GM21447 (cell line): ENCODE measurements around the gene HCFC1.

Experiments
- ATAC-seq: cut with Tn5 transposase; IDR thresholded peaks from one replicate; pipeline ENCODE4 v1.9.1; 2021; ENCODE audit not compliant: unreplicated experiment

Gene HCFC1

DNA sequence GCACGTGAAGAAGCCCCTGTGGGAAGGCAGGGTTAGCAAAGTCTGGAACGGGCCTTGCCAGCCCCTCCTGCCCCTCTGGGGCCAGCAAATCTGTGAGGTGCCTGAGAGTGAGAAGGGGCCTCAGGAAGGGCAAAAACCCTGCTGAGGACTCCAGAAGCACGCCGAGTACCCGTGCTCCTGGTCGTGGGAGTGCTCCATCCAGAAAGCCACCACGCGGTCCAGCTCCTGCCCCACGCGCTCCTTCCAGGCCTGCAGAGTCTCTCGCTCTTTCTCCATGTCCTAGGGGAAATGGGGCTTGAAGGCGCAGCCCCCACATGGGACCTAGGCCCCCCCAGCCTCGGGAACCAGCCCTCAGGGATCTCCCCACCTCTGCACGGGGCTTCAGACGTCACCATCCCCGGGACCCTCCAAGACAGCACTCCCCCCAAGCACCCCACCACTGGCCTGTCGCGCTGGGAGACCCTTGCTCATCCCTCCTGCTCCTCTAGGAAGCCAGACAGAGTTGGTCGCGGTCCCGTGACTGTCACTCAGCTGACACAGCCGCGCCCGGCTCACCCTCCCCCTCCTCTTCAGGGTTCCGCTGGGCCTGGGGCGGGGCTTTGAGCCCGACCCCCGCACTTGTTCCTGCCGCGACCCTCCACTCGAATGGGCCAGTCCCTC, 27.3 kb downstream of the HCFC1 start, which contains the start of gene RENBP:
Gene RENBP, minus strand, starts transcription at position 504 of the 660 bp plus-strand sequence. Its CDS starts 33 bp downstream, at position 471.
- ATAC-seq: no peak

DNA sequence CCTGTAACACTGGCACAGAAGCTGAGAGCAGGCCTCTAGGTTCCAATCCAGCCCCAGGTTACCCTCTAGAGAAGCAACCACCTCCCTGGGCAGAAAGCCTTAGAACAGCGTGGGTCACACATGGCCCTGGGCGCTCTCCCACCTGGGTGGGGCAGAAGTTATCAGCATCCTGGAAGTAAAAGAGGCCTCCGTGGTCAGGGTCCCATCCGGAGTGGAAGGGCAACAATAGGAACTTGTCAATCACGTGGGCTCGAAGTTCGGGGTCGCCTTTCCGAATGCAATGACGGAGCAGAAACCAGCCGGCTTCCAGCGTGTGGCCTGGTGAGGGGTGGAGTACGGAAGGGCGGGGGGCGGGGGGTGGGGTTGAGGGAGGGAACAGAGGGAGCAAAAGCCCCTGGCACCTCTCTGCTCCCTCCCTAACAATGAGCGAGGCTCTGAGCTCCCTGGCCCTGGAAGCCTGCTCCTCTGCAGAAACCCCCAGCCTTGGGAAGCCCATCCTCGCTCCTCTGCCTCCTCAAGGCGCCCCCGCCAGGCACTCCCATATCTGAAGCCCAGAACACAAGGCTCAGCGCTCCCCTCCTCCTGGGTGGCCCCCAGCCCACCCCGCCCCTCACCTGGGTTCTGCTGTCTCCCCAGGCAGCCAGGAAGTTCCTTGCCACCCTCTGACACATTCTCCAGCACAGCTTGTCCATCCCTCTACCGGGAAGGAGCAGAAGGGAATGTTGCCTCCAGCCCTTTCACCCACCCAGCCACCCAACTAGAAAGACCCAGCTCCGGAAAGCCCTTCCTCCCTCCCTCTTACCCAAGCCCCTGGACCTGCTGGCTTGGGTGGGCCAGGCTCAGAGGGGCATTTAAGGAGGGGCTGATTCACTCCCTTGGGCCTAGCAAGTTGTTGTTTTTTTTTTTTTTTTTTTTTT, 30.0 kb downstream of the HCFC1 start:
- ATAC-seq: no peak

DNA sequence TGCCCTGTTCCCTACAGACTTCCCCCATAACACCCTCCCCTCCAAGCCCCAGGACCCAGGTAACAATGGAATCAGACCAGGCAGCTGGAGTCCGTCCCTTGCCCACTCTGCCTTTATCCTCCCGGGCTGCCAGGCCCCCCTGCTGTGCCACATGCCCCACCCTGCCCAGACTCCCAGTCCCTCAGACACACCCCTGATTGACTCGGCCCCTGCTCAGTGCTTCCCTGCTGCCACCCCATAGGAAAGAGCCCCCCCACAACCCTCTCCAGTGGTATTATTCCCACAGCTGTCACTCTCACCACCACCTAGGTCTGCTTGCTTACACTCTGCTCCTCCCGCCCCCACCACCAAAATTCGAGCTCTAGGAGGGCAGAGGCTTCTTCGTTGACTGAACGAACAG, 32.0 kb downstream of the HCFC1 start:
- ATAC-seq: no peak

DNA sequence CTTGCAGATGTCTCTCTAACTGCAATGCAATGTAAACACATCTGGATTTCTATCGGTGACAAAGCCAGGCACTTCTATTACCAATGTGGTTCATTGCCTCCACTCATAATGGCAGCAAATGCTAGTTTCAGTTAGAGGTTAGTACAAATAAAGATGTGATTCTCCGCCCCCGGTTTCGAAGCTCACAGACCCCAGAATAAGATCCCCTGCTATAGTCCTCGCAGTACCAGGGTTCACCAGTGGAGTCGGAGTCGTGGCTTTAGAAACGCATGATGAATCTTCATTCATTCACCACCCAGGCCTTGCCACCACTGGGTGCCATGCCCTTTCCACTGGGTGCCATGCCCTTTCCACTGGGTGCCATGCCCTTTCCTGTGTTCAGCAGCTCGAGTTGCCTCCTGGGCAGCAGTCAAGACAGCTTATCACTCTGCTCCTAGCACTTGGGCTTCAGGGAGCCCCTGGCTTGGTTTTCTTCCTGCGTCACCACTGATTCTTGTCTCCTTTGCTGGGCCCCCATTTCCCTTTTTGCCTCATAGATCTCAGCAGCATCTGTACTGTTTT, 33.3 kb downstream of the HCFC1 start:
- no peak for ATAC-seq

DNA sequence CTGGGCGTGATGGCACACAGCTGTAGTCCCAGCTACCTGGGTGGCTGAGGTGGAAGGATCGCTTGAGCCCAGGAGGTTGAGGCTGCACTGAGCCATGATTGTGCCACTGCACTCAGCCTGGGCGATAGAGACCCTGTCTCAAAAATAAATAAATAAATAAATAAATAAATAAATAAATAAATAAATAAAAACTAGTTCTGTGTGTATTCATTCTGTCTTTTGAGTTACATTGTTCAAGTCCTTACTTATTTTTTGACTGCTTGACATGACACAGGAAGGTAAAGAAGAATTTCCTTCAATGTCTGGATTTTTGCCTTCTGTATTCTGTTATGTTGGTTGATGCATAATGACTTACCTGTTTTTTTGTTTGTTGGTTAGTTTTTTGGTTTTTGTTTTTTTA, 34.6 kb downstream of the HCFC1 start:
- ATAC-seq: no peak

DNA sequence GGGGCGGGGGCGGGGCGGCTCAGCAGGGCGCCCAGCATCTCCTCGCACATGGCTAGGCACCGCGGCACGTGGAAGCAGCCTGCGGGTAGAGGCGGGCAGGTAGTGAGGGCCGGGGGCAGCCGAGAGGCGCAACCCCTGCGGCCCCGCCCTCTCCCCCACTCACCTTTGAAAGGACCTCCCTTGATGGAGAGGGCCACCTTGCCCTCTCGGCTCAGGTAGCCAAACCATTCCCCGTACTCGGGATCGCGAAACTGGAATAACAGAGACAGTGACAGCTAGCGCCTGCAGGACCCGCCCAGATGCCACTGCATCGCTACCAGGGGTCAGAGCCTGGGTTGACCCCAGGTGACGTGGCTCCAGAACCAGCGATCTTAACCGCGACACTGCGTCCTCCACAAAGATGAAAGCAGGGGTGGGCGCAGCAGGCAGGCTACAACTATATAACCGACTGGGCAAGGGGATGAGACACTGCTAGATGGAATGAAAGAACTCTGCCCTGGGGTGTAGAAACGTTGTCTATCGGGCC, 36.2 kb downstream of the HCFC1 start:
- peak; percentile 10 for ATAC-seq

DNA sequence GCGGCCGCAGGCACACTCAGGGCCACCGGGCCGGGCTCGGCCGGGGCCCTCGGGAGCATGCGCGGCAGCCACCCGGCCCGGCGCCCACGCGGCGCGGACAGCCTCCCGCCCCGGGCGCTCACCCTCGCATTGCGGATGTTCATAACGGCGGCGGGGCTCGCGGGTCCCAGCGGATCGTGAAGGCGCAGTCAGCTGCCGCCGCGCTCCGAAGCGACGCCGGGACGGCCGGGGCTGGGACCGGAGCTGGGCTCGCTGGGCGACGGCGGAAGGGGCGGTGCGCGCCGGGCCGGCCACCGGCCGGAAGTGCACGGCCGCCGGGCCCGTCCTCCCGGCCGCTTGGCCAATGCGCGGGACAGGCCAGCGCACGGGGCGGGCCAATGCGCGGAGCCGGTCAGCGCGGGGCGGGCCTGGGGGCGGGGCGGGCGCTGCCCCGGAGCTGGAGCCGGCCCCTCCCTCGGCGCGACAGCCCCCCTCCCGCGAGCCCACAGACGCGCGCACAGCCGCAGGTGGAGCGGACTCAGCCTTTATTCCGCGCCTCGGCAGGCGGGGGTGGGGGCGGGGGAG, 36.8 kb downstream of the HCFC1 start, which contains the start of gene NAA10:
Gene NAA10, minus strand, starts transcription at position 276 of the 564 bp plus-strand sequence. Its CDS starts 133 bp downstream, at position 143.
- ATAC-seq: peak; percentile 83

DNA sequence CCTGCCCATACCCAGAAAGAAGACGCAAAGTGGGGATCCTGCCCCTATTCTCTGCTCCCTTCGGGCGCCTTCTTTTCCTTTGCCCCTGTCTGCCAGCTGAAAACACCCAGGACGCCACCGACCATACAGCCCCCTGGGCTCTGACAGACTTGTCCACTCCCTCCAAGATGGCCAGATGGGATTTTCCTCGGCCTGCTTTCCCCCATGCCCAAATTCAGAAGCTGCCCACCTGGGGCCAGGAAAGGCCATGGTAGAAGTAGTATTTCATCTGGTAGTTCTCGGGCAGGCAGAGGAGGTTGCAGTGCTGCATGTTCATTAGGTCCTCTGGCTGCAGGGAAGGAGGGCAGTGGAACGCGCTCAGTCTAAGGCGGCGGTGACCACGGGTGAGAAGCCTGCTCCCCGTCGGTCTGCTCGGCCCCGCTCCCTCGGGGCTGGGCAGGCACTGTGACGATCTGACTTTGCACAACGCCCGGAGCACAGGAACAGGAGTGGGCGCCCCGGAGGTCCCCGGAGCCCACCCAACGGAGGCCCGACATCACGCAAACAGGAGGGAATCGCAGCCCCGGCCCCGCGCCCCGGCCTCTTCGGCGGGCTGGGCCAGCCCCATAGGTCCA, 37.4 kb downstream of the HCFC1 start:
- ATAC-seq: no peak

DNA sequence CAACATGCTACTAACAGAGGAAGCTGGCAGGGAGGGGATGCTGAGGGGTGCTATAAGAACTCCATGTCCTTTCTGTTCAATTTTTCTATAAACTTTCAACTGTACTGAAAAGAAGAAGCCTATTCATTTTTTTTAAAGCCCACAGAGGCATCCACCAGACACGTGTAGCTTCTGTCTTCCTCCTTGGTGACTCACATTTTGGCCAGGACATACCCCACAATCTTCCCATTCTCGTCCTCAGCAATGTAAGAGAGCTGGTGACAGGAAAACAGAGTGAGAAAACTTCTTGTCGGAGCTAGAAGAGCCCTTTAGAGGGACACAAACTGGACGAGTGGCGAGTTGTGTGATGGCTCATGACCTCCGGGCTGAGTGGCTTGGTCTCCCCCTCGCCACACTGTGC, 37.9 kb downstream of the HCFC1 start:
- ATAC-seq: no peak

DNA sequence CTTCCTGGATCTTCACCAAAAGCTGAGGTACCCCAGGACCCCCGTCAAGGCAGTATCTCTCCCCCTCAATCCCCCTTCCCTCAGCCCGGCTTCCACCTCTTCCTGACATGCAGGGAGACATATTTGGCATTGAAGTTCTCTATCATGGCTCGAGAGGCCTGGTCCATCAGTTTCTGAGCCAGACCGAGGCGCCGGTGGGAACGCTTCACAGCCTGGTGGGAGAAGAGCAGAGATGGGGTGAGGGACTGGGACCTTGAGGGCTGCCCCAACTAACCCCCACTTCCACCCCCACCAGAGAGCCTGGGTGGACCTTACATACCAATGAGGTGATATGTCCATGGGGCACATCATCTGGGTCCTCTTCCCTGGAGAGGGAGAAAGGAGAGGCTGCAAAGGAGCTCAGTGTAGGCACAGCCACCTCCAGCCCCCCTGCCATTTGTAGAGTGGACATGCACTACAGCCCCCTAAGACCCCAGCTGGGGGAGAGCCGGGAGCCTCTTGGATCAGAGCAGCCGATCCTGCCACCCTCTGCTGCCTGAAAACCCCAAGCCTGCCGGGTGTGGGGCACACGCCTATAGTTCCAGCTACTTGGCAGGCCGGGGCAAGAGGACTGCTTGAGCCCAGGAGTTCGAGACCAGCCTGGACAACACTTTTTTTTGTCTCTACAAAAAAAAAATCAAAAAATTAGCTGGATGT, 39.2 kb downstream of the HCFC1 start:
- ATAC-seq: no peak

DNA sequence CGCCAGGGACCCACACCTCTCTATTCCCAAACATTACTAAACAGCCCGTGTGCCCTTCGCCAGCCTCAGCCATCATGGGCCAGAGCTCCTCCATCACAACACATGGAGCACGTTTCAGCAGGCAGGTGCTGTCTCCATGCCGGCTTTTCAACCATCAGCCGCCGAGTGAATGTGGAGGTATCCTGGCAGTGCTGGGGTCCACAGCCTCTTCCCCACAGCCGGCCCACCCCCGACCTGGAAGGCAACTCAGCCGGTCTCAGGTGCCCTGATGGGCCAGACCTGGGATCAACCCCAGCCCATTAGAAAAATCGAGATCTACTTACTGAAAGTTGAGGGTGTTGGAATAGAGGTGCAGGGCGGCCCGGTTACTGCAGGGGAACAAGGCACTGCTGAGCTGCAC, 39.9 kb downstream of the HCFC1 start:
- no peak for ATAC-seq

DNA sequence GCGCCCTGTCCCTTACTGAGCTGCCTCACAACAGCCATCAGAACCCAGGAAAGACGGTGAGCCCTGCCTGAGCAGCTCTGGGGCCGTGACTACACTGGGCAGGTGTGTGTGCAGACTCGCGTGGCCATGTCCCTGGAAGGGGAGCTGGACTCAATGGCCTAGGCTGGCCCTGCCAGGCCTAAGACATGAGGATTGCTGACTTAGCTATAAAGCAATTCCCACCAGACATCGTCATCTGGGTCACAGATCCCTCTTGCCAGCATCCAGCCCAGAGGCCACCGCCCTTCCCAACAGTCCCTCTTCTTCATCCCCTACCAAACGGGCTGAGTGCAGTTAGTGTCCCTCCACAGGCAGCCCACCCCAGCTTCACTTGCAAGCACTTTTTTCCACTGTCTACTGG, 40.5 kb downstream of the HCFC1 start:
- no peak for ATAC-seq

DNA sequence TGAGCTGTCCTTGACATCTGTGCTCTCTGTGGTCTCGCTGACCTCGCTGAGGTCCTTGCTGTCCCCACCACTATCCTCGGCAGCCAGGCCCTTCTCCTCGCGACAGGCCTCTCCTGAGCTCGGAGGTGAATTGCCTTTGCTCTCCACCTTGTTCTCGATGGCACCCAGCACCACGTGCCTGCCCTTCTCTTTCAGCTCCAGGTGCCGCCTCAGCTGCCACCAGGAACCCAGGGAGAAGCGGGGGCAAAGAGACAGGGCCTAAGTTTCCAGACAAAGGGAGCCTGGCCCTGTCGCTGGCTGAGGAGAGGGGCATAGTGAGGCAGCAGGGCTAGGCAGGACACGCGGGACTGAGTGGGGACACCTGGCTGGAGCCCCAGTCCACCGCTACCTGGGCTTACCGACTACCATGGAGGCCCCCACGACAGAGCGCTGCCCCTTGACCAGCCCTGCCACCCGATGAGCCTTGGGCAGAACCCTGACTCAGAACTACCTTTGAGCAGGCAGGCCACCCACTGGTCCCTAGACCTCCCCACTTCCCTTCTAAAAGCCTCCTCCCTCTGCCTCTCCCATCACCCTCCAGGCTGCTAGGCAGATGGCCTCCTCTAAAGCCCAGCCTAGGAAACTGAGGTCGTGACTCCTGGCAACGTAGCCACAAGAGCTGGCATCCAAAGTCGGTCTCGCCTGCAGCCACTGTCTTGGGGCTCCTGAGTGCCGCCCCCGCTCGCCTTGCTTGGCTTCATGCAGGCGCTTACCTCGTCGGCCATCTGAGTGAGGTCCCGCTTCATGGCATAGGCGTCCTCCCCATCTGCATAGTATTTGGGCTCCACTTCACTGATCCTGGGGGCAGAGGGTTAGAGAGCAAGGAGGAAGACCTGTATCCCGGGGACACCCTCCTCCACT, 41.4 kb downstream of the HCFC1 start:
- no peak for ATAC-seq

DNA sequence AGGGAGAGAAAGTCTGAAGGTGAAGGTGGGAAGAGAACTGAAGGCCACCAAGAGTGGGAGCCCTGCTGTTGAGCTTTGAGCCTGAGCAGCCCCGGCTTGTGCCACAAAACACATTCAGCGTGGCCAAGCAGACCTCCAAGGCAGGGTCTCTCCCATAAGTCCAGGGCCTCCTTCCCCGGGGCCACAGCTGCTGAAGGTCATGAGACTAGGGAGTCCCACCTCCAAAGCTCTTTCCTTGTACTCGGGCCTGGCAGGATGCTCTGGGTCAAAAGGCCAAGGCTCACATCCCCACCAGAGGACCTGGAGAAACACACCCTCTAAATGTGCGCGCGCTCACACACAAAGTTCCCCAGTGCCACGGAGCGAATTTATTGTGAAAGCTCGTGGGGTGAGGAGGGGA, 42.0 kb downstream of the HCFC1 start:
- ATAC-seq: no peak

DNA sequence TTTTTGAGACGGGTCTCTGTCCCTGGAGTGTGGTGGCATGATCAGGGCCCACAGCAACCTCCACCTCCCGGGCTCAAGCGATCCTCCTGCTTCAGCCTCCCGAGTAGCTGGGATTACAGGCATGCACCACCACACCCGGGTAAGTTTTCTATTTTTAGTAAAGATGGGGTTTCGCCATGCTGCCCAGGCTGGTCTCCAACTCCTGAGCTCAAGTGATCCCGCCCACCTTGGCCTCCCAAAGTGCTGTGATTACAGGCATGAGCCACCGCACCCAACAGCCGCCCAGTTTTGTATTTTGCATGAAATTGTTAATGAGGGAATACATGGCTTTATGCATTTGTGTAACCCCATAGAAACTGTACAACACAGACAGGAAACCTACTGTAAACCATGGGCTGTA, 42.8 kb downstream of the HCFC1 start:
- ATAC-seq: no peak

DNA sequence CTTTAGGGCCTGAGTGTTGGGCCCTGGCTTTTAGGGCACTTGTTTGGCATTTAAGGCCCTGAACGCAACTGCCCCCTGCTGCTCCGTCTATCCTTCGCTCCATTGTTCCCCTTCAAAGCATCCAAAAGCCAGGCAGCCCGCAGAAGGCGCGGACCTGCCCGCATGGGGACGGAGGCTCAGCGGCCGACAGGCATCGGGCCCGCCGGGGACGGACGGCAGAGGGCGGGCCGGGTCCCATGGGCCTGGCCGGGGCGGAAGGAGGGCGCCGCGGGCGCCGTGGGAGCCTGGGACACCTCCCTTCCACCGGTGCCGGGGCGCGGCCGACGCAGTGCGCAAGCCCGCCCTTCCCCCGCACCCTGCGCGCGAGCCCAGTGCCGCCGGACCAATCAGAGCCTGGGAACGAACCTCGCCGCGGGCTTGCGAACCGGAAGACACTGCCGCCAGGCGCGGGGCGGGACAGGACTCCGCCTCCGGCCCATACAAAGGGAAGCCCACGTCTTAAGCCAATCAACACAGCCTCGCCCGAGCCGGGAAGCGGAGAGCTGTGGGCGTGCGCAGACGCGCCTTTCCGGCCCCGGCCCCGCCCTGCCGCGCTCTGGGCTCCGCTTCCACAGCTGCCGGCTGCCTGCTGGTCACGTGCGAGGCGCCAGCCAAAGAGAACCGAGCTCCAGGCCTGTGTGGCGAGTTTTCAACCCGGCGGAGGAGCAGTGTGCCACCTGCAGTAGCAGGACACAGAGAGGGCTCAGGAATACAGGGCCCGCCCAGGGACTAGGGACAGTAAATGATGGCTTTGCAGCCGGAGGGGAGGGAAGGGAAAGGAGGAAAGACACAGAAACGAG, 43.5 kb downstream of the HCFC1 start:
- peak; percentile 62 for ATAC-seq

DNA sequence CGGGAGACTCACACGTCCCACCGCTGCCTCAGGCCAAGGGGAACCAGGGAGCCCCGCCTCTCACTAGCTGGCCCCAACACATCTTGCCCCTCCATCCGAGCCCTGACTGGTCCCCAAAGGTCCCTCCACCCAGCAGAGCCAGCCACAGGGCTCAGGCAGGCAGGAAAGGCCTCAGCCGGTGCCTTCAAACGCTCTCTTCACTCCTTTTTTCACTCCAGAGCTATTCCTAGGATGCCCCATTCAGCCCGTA, 44.0 kb downstream of the HCFC1 start:
- no peak for ATAC-seq

DNA sequence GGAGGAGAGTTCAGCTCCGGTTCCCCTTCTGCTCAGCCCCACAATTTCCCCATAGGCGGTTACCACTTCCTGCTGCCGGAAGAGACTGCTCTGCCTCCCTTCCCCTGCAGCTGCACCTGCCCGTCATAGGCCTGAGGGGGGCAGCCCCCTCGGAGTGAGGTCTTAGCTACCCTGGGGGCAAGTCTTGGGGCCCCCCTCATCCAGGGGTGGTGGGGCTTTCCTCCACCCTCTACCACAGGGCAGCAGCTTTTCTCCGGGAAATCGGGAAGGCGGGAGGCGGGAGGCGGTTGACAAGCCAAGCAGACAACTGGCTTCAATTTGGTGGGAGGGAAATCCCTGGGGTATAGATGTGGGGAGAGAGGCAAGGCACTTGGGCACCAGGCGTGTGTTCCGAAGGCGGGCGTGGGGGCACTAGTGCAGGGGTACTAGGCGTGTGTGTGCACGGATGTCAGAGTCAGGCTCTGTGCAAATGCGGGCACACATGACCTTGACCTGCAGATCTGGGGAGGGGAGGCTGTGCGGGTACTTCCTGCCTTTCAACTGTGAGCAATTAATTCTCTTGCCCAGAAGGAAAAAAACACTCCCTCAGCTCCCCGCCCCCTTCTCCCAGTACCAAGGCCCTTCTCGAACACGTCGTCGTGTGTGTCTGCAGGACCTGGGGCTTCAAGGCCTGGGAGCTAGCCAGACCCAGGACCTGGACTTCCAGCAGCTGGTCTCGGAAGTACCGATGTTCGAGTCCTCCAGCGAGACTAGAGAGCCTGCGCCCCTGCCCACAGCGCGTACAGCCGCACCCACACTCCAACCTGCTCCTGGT, 44.6 kb downstream of the HCFC1 start:
- peak; percentile 38 for ATAC-seq
